Mesodermal cell (in vitro differentiated cells): ENCODE measurements around the gene OPCML.

ENCODE experiments used
- H3K27ac ChIP-seq: 2 replicates; pipeline ENCODE4 v1.7.0; 2013; ENCODE audit warnings: mild to moderate bottlenecking, low read depth, low read length, moderate library complexity; ENCODE audit not compliant: severe bottlenecking
- H3K36me3 ChIP-seq: 2 replicates; pipeline ENCODE4 v1.7.1; 2013; ENCODE audit warnings: mild to moderate bottlenecking, low read length, moderate library complexity; ENCODE audit not compliant: control insufficient read depth, insufficient read depth
- H3K4me1 ChIP-seq: one replicate; pipeline ENCODE4 v1.7.1; 2013; ENCODE audit warnings: mild to moderate bottlenecking, low read length; ENCODE audit not compliant: insufficient read depth, control insufficient read depth, poor library complexity, severe bottlenecking
- H3K4me3 ChIP-seq: 2 replicates; pipeline ENCODE4 v1.7.0; 2013; ENCODE audit warnings: low read length, control low read depth, mild to moderate bottlenecking; ENCODE audit not compliant: insufficient read depth, poor library complexity, severe bottlenecking; ENCODE audit errors: extremely low read depth
- H3K9me3 ChIP-seq: 2 replicates; pipeline ENCODE4 v1.7.1; 2013; ENCODE audit warnings: mild to moderate bottlenecking, low read length, moderate library complexity; ENCODE audit not compliant: control insufficient read depth
- WGBS, 2 experiments: methylation state at CpG; one replicate each; pipeline ENCODE4 v1.1.5; 2013; ENCODE audit warnings: missing lambda C conversion rate in 2 of 2; ENCODE audit not compliant: insufficient coverage in 2 of 2; 5-methylcytosine and 5-hydroxymethylcytosine counted together

The OPCML gene

GRCh38 chr11:132456751-132457328 is 1075.5 kb downstream of the OPCML start:
- no peaks in the 10 kb centered on the region for H3K36me3 ChIP-seq
- no peak overlapping the region for H3K27ac ChIP-seq
- no peak overlapping the region for H3K4me3 ChIP-seq
- 49 to 65% methylated on average over 7 of the region's 8 CpGs for WGBS, 2 experiments
- peaks cover 4% of the 10 kb centered on the region for H3K9me3 ChIP-seq
- no peaks in the 10 kb centered on the region for H3K4me1 ChIP-seq

DNA sequence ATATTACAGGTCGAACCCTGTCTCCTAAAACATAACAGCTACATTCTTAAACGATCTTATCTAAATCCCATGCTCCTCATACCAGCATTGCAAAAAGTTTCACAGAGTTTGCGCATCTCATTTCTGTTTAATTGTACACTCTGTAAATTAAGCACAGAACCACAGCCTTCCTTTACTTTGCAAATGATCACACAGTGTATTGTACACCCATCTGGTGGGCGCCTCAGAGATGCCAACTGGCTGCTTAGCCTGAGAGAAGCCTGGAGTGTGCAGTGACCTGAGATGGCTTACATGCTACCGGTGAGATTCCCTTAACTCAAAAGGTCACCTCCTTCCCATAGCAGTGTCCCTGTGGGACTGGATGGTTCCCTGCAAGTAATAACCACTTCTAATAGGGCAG is 1077.3 kb downstream of the OPCML start:
- Histone ChIP-seq H3K4me1 (no peaks in the 10 kb centered on the region), H3K9me3 (no peaks in the 10 kb centered on the region), H3K27ac (no peak overlapping the region), H3K4me3 (no peak overlapping the region), H3K36me3 (no peaks in the 10 kb centered on the region)
- WGBS, 2 experiments = 86 to 90% methylated on average over 3 to 5 of the region's 5 CpGs

DNA sequence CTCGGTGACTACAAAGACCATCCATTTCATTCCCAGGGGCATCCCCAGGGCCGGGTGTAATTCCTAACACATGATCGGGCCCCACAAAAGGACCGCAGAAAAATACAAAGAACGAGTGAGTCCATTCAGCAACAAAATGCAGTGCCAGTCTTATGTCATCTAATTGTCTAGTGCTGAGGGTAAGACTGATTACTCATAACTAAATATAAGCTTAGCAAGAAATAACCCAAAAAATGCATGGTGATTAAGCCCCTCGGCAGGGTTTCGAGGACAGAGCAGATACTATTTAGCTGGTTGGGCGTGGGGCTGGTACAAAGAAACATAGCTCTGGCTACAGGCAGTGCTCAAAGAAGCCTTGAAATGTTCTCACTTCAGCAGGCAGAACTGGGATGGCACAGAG is 1078.9 kb downstream of the OPCML start:
- WGBS, 2 experiments = 84 to 96% methylated on average over 5 to 6 of the region's 8 CpGs
- Histone ChIP-seq H3K27ac (no peak overlapping the region), H3K36me3 (no peaks in the 10 kb centered on the region), H3K9me3 (no peaks in the 10 kb centered on the region), H3K4me3 (no peak overlapping the region), H3K4me1 (no peaks in the 10 kb centered on the region)

- WGBS, 2 experiments = no CpG with 5 or more reads among the region's 1 CpG
- Histone ChIP-seq H3K4me3 (no peak overlapping the region), H3K36me3 (no peaks in the 10 kb centered on the region), H3K27ac (no peak overlapping the region), H3K4me1 (no peaks in the 10 kb centered on the region), H3K9me3 (no peaks in the 10 kb centered on the region)
Measured at GRCh38 chr11:132452616-132453015, 1079.7 kb downstream of the OPCML start.

GRCh38 chr11:132451942-132452601 is 1080.2 kb downstream of the OPCML start:
- no peaks in the 10 kb centered on the region for H3K9me3 ChIP-seq
- H3K4me3 ChIP-seq = no peak overlapping the region
- H3K4me1 ChIP-seq = no peaks in the 10 kb centered on the region
- 53 to 58% methylated on average over 4 of the region's 7 CpGs for WGBS, 2 experiments
- H3K36me3 ChIP-seq = no peaks in the 10 kb centered on the region
- no peak overlapping the region for H3K27ac ChIP-seq

- Histone ChIP-seq H3K36me3 (no peaks in the 10 kb centered on the region), H3K4me3 (no peak overlapping the region), H3K27ac (no peak overlapping the region), H3K9me3 (no peaks in the 10 kb centered on the region), H3K4me1 (no peaks in the 10 kb centered on the region)
- WGBS, 2 experiments = no CpG with 5 or more reads among the region's 3 CpGs
Measured at GRCh38 chr11:132450631-132451030, 1081.7 kb downstream of the OPCML start.

DNA sequence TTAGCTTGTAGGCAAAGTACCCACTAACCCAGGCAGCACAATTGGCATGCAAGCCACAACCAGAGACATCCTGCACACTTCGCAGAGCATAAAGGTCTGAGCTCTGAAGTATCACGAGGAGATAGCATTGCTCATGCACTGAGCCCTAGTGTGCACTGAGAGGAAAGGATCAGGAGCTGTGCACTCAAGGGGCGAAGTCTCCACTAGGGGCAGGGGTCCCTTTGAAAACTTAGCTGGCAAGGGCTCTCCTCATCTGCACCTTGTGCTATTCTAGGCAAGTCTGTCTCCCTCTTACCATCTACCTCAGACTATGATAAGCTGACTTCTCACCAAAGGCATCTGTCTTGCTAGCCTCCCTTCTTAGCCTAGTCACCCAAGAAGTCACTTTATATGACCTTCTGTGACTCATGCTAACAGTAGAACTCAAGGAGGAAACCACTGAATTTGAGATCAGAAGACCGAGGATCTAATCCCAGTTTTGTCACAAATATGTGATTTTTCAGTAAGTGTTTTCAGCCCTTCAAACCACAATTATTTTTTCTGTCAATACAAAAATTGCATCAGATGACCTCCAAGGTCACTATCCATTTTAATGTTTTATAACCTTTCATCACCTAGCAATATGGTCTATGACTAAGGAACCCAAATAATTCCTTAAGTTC is 1083.8 kb downstream of the OPCML start:
- H3K4me3 ChIP-seq = no peak overlapping the region
- H3K9me3 ChIP-seq = no peaks in the 10 kb centered on the region
- WGBS, 2 experiments = 89 to 96% methylated on average over 3 of the region's 4 CpGs
- no peaks in the 10 kb centered on the region for H3K36me3 ChIP-seq
- no peak overlapping the region for H3K27ac ChIP-seq
- H3K4me1 ChIP-seq = no peaks in the 10 kb centered on the region

- no peaks in the 10 kb centered on the region for H3K36me3 ChIP-seq
- WGBS, 2 experiments = 100% methylated on average over 1 of the region's 1 CpG; no CpG with 5 or more reads in 1 of the 2 experiments
- no peak overlapping the region for H3K4me3 ChIP-seq
- no peaks in the 10 kb centered on the region for H3K4me1 ChIP-seq
- H3K27ac ChIP-seq = no peak overlapping the region
- no peaks in the 10 kb centered on the region for H3K9me3 ChIP-seq
Measured at GRCh38 chr11:132447761-132448160, 1084.5 kb downstream of the OPCML start.

GRCh38 chr11:132445859-132446291 is 1086.4 kb downstream of the OPCML start:
- H3K4me1 ChIP-seq = no peaks in the 10 kb centered on the region
- H3K36me3 ChIP-seq = no peaks in the 10 kb centered on the region
- no peaks in the 10 kb centered on the region for H3K9me3 ChIP-seq
- no peak overlapping the region for H3K27ac ChIP-seq
- H3K4me3 ChIP-seq = no peak overlapping the region
- WGBS, 2 experiments = 88 to 100% methylated on average over 1 of the region's 1 CpG

DNA sequence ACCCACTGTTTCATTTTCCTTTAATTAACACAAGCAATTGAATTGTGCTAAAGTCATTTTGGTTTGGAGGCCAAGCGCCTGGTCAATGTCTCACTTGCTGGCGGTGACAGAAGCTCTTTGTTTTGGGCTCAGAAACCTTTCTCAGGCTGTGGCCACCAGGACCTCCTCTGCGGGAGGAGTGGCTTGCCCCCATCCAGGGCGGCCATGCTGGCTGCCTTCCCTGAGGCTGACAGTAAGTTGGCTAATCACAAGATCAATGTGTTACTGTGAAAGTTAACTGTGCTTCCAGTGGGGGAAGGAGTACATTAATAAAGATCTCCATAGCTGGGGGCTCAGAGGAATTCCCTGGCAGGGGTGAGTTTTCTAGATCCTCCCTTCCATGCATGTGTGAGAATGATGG is 1087.4 kb downstream of the OPCML start:
- 88 to 89% methylated on average over 3 of the region's 4 CpGs for WGBS, 2 experiments
- no peak overlapping the region for H3K4me3 ChIP-seq
- H3K36me3 ChIP-seq = no peaks in the 10 kb centered on the region
- no peaks in the 10 kb centered on the region for H3K9me3 ChIP-seq
- no peaks in the 10 kb centered on the region for H3K4me1 ChIP-seq
- H3K27ac ChIP-seq = no peak overlapping the region

- H3K4me3 ChIP-seq = no peak overlapping the region
- no peaks in the 10 kb centered on the region for H3K4me1 ChIP-seq
- no peak overlapping the region for H3K27ac ChIP-seq
- H3K36me3 ChIP-seq = no peaks in the 10 kb centered on the region
- no peaks in the 10 kb centered on the region for H3K9me3 ChIP-seq
- 76 to 85% methylated on average over 3 to 4 of the region's 5 CpGs for WGBS, 2 experiments
Measured at GRCh38 chr11:132439711-132440255, 1092.5 kb downstream of the OPCML start.
